Hematopoietic multipotent progenitor cell treated with erythropoietin and hydrocortisone succinate and interleukin-3 and kit ligand, for 17 days (in vitro differentiated cells): Measurements from ENCODE around the gene JTB.

Experiments used
- DNase-seq: peaks from one replicate; pipeline ENCODE4 v3.0.0-alpha.2; 2015; ENCODE audit warnings: low spot score

The JTB gene

GRCh38 chr1:153932156-153933131 is 45.0 kb downstream of the JTB start:
- no peak for DNase-seq

- no peak for DNase-seq
Observed at GRCh38 chr1:153929981-153930948, 47.2 kb downstream of the JTB start.

GRCh38 chr1:153929426-153929825 is 48.0 kb downstream of the JTB start:
- no peak for DNase-seq

GRCh38 chr1:153928791-153929341 is 48.6 kb downstream of the JTB start:
- DNase-seq: no peak

GRCh38 chr1:153928245-153928644 is 49.2 kb downstream of the JTB start:
- no peak for DNase-seq

GRCh38 chr1:153926405-153926804 is 51.1 kb downstream of the JTB start:
- no peak for DNase-seq
